Measurements from ENCODE around the gene KIAA1755.

DNA sequence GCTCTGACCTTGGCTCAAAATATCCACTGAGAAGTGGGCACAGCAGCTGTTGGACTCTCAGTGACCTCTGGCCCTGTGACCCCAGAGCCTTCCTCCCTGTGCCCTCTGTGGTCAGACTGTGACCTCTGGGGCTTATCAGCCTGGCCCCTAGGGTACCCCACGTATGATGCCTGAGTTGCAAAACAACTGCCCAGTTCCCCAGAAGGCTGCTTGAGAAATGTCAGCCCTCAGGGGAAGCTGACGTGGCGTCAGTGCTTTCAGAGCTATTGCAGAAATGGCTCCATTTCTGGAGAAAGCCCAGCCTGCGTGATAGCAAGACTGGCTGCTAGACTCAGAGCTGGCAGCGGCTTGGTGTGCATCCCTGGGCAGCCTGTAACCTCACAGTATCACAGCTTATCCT, 63.9 kb downstream of the KIAA1755 start:
- TF ChIP-seq CTCF (IDR thresholded peaks at IDR 0.05 in 8 of 11, conservative IDR thresholded peaks at IDR 0.05 in 3 of 11) (no peak), POLR2A (IDR thresholded peaks at IDR 0.05) (no peak)

All from spleen (tissue), 7 donors.